Measurements from ENCODE around the gene RMI2. TPM values are rescaled to one million over a fixed set of nuclear protein-coding genes. Genes with fewer than 3 reads are reported as not detected.

RMI2 gene
- total RNA-seq, 1 experiment from 2014 or later: 28.1 TPM

- DNase-seq (ENCODE audit: low read depth, low spot score): peak; percentile 39
- in situ Hi-C loops (cut with HindIII; ENCODE audit: low pct_unique_long_range_greater_than_20kb, low sequenced_read_pairs): no loop called here
Measured at GRCh38 chr16:11386791-11387546, 41.7 kb downstream of the RMI2 start.

GRCh38 chr16:11389083-11389482, 43.8 kb downstream of the RMI2 start:
- in situ Hi-C loops (cut with HindIII; ENCODE audit: low pct_unique_long_range_greater_than_20kb, low sequenced_read_pairs): no loop called here
- no peak for DNase-seq (ENCODE audit: low read depth, low spot score)

GRCh38 chr16:11389631-11390565, 44.6 kb downstream of the RMI2 start:
- in situ Hi-C loops (cut with HindIII; ENCODE audit: low pct_unique_long_range_greater_than_20kb, low sequenced_read_pairs): no loop called here

GRCh38 chr16:11390573-11391495, 45.6 kb downstream of the RMI2 start:
- in situ Hi-C loops (cut with HindIII; ENCODE audit: low pct_unique_long_range_greater_than_20kb, low sequenced_read_pairs): no loop called here
- DNase-seq (ENCODE audit: low read depth, low spot score): no peak

More at GRCh38 chr16:11389631-11390565, 44.6 kb downstream of the RMI2 start:
- DNase-seq (ENCODE audit: low read depth, low spot score): no peak

- no peak for DNase-seq (ENCODE audit: low read depth, low spot score)
Measured at GRCh38 chr16:11391576-11391975, 46.3 kb downstream of the RMI2 start.

GRCh38 chr16:11392041-11392581, 46.9 kb downstream of the RMI2 start:
- in situ Hi-C loops (cut with HindIII; ENCODE audit: low pct_unique_long_range_greater_than_20kb, low sequenced_read_pairs): no loop called here
- no peak for DNase-seq (ENCODE audit: low read depth, low spot score)

More at GRCh38 chr16:11391576-11391975, 46.3 kb downstream of the RMI2 start:
- in situ Hi-C loops (cut with HindIII; ENCODE audit: low pct_unique_long_range_greater_than_20kb, low sequenced_read_pairs): no loop called here

GRCh38 chr16:11393366-11393765, 48.1 kb downstream of the RMI2 start:
- DNase-seq (ENCODE audit: low read depth, low spot score): no peak
- in situ Hi-C loops (cut with HindIII; ENCODE audit: low pct_unique_long_range_greater_than_20kb, low sequenced_read_pairs): no loop called here

GRCh38 chr16:11393861-11394592, 48.8 kb downstream of the RMI2 start:
- no peak for DNase-seq (ENCODE audit: low read depth, low spot score)
- in situ Hi-C loops (cut with HindIII; ENCODE audit: low pct_unique_long_range_greater_than_20kb, low sequenced_read_pairs): no loop called here

- in situ Hi-C loops (cut with HindIII; ENCODE audit: low pct_unique_long_range_greater_than_20kb, low sequenced_read_pairs): no loop called here
- DNase-seq (ENCODE audit: low read depth, low spot score): no peak
Measured at GRCh38 chr16:11394593-11394960, 49.3 kb downstream of the RMI2 start.

- no peak for DNase-seq (ENCODE audit: low read depth, low spot score)
- in situ Hi-C loops (cut with HindIII; ENCODE audit: low pct_unique_long_range_greater_than_20kb, low sequenced_read_pairs): no loop called here
Measured at GRCh38 chr16:11395008-11395948, 50.0 kb downstream of the RMI2 start.

- DNase-seq (ENCODE audit: low read depth, low spot score): no peak
Measured at GRCh38 chr16:11395949-11396240, 50.6 kb downstream of the RMI2 start.

GRCh38 chr16:11396241-11397048, 51.2 kb downstream of the RMI2 start:
- in situ Hi-C loops (cut with HindIII; ENCODE audit: low pct_unique_long_range_greater_than_20kb, low sequenced_read_pairs): no loop called here
- peak; percentile 70 for DNase-seq (ENCODE audit: low read depth, low spot score)

More at GRCh38 chr16:11395949-11396240, 50.6 kb downstream of the RMI2 start:
- in situ Hi-C loops (cut with HindIII; ENCODE audit: low pct_unique_long_range_greater_than_20kb, low sequenced_read_pairs): no loop called here

- in situ Hi-C loops (cut with HindIII; ENCODE audit: low pct_unique_long_range_greater_than_20kb, low sequenced_read_pairs): no loop called here
- no peak for DNase-seq (ENCODE audit: low read depth, low spot score)
Measured at GRCh38 chr16:11398136-11398535, 52.9 kb downstream of the RMI2 start.

GRCh38 chr16:11398851-11399250, 53.6 kb downstream of the RMI2 start:
- in situ Hi-C loops (cut with HindIII; ENCODE audit: low pct_unique_long_range_greater_than_20kb, low sequenced_read_pairs): no loop called here

GRCh38 chr16:11399261-11399831, 54.1 kb downstream of the RMI2 start:
- in situ Hi-C loops (cut with HindIII; ENCODE audit: low pct_unique_long_range_greater_than_20kb, low sequenced_read_pairs): no loop called here
- DNase-seq (ENCODE audit: low read depth, low spot score): no peak

More at GRCh38 chr16:11398851-11399250, 53.6 kb downstream of the RMI2 start:
- no peak for DNase-seq (ENCODE audit: low read depth, low spot score)

Data from SK-MEL-5 (cell line).